Fibroblast of lung (primary cell): Measurements from ENCODE around the gene MBOAT7.
"Not testable (repeated sequence)": the region's sequence is repeated elsewhere in the genome, so short reads cannot be mapped to it uniquely, and the experiment has no call there.

Experiments
- CTCF ChIP-seq, 2 donors: IDR thresholded peaks in 1 of 2; conservative IDR thresholded peaks in 1 of 2; 1 replicate in 1 of 2; 2 replicates in 1 of 2; pipeline ENCODE4 v1.5.1; 2011 to 2012; ENCODE audit warnings: low read length in 2 of 2, control low read depth in 1 of 2, inconsistent platforms in 1 of 2, low read depth in 1 of 2, mild to moderate bottlenecking in 1 of 2
- EZH2 ChIP-seq: IDR thresholded peaks from 2 replicates; pipeline ENCODE4 v1.5.1; 2012; ENCODE audit warnings: low read length, control low read depth, mild to moderate bottlenecking; ENCODE audit errors: missing control alignments

GRCh38 chr19:54214734-54215133, 25.4 kb upstream of the MBOAT7 start:
- TF ChIP-seq CTCF (conservative IDR thresholded peaks at IDR 0.05 in 1 of 2, IDR thresholded peaks at IDR 0.05 in 1 of 2; ENCODE audit: low read depth in 1 of 2, low read length in 2 of 2); EZH2: not testable (repeated sequence)
